GM12891 (cell line): ENCODE results near the gene TMCO4.

Experiments
- DNase-seq: peaks from one replicate; pipeline ENCODE4 v3.0.0; 2011; ENCODE audit warnings: low spot score; ENCODE audit not compliant: insufficient read length
- FAIRE-seq: peaks from 2 replicates; lab custom pipeline; 2011; peaks lifted over from hg19 to GRCh38; lab: Jason Lieb, UNC
- PAX5 ChIP-seq: IDR thresholded peaks from 2 replicates; pipeline ENCODE4 v1.6.1; 2011; ENCODE audit warnings: low read length, moderate library complexity, mild to moderate bottlenecking; ENCODE audit not compliant: insufficient read depth, severe bottlenecking
- POLR2A ChIP-seq: IDR thresholded peaks from 2 replicates; pipeline ENCODE4 v1.6.1; 2011; ENCODE audit warnings: low read depth, low read length, control low read depth
- POLR2AphosphoS5 ChIP-seq: IDR thresholded peaks from 2 replicates; pipeline ENCODE4 v1.6.1; 2011; ENCODE audit warnings: low read depth, low read length, control low read depth
- POU2F2 ChIP-seq: IDR thresholded peaks from 2 replicates; pipeline ENCODE4 v1.6.1; 2011; ENCODE audit warnings: low read depth, mild to moderate bottlenecking, control low read depth, low read length, moderate library complexity
- SPI1 ChIP-seq: IDR thresholded peaks from 2 replicates; pipeline ENCODE4 v1.6.1; 2011; ENCODE audit warnings: low read depth, low read length, control low read depth
- TAF1 ChIP-seq: IDR thresholded peaks from 2 replicates; pipeline ENCODE4 v1.6.1; 2011; ENCODE audit warnings: low read depth, low read length, control low read depth

Gene TMCO4

GRCh38 chr1:19814681-19815503 lies 15.2 kb upstream of the TMCO4 start, which contains the start of gene RNF186:
TSS of gene RNF186 (minus strand) at chr1:19815283. CDS start at chr1:19815101, 182 bp downstream.
- FAIRE-seq = no peak

GRCh38 chr1:19814244-19814661 lies 14.5 kb upstream of the TMCO4 start:
- TF ChIP-seq PAX5 (no peak), SPI1 (no peak), POLR2AphosphoS5 (no peak), POLR2A (no peak), TAF1 (no peak), POU2F2 (no peak)
- no peak for FAIRE-seq

More at GRCh38 chr1:19814681-19815503, 15.2 kb upstream of the TMCO4 start, which contains the start of gene RNF186:
- no peak for TF ChIP-seq SPI1
- no peak for TF ChIP-seq TAF1
- no peak for TF ChIP-seq POLR2AphosphoS5
- TF ChIP-seq POU2F2 = no peak
- TF ChIP-seq PAX5 = no peak
- TF ChIP-seq POLR2A = no peak
- no peak for DNase-seq

DNA sequence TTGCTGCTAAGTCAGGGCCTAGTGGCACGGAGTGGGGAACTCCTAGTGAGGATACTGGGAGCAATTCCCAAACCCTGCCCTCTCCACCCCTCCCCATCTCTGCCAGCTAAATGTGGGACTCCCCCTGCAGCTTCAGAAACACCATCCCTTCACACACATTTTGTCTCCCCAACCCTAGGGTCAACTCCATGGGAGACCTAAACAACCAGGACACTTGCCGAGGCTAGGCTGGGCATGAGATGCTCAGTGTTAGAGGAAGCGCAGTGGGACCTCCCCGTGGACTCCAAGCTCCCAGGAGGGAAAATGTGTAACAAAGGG lies 13.9 kb upstream of the TMCO4 start:
- TF ChIP-seq POLR2A = no peak
- no peak for TF ChIP-seq POU2F2
- no peak for TF ChIP-seq TAF1
- no peak for TF ChIP-seq POLR2AphosphoS5
- TF ChIP-seq SPI1 = no peak
- TF ChIP-seq PAX5 = no peak

More at GRCh38 chr1:19814244-19814661, 14.5 kb upstream of the TMCO4 start:
- no peak for DNase-seq

DNA sequence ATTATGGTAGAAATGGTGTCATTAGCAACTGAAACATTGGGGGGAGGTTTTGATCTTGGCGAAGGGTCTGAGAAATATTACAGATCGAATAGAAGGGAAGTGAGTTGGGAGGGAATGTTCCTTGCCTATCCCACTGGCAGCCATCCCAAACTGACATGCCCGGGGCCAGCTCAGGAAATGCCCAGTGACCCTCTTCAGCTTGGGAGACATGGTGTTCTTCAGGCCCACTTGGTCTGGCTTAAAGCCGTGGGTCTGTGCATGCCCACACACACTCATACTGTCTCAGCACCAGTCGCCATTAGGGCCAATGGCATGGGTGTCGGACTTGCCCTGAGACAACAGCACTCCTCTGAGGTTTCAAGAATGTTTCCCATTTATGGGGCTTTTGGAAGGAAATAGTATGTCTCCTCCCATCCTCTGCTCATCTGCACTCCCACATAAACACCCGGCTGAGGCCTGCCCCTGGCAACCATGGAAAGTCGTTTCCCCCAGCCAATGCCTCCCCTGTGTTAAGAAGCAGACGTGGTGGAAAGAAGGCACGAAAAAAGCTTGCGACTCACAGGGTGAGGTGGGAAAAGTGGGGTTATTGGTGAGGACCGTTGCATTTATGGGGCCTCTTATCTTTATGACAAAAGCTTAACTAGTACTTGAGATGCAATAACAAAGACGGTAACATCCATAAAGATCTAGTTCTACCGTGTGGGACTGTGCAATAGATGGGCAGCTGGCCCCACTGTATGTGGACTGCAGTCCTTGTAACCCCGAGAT lies 13.3 kb upstream of the TMCO4 start:
- FAIRE-seq (no peak), DNase-seq (no peak)
- TF ChIP-seq POLR2A (no peak), POLR2AphosphoS5 (no peak), TAF1 (no peak), SPI1 (no peak), PAX5 (no peak), POU2F2 (no peak)

More for the DNA sequence above, 13.9 kb upstream of the TMCO4 start:
- FAIRE-seq = no peak
- no peak for DNase-seq

DNA sequence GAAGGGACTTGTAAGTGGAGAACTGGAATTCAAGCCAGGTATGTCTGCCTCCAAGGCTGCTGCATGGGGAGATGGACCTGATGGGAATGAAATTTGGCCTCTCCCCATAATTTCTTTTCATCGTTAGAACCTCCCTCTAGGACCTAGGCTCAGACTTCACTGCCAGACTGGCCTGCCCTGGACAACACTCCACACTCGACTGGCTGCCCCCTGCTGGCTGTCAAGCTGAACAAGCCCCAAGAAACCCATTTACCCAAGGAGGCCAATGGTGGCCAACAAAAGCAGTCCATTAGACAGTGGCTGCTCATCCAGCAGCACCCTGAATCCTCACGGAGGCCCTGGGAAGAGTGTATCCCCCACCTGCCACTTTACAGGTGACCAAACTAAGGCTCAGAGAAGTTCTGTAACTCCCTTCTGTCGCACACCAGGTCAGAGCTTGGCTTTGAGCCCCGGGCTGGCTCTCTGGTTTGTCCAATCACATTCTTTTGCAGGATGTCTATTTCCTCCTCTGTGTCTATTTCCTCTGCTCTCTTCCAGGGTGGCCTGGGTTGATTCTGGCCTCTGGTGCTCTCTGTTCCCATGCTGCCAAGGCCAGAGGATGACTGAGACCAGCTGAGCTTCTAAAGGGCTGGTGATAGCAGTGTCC lies 11.6 kb upstream of the TMCO4 start:
- FAIRE-seq (peak; percentile 86), DNase-seq (peak; percentile 59)
- TF ChIP-seq POLR2AphosphoS5 (no peak), SPI1 (no peak), PAX5 (no peak), POU2F2 (no peak), TAF1 (no peak), POLR2A (no peak)

DNA sequence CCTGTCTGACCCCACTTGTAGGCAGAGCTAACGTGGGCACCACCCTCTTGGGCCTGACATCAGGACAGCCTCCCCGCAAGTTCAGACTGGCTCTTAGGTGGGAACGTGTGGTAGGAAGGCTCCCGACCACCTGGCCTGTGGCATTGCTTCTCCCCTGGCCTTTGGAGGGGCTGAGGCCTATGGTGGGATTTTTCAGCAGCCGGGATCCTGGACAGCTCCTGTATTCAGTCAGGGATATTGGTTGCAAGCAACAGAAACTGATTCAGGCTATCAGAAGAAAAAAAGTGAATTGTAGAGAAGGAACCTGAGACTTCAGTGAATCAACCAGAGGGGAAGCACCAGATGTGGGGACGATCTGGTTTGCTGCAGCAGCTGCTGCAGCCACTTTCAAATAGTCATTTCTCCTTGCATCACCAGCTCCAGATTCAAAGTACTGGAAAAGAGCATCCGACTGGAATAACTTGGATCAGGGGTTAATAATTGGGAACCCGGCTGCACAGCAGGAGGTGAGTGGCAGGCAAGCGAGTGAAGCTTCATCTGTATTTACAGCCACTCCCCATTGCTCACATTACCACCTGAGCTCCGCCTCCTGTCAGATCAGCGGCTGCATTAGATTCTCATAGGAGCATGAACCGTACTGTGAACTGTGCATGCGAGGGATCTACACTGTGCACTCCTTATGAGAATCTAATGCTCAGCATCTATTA lies 9.5 kb upstream of the TMCO4 start:
- FAIRE-seq = no peak
- no peak for DNase-seq
- TF ChIP-seq POLR2A (no peak), SPI1 (no peak), TAF1 (no peak), PAX5 (no peak), POU2F2 (no peak), POLR2AphosphoS5 (no peak)

- DNase-seq (no peak), FAIRE-seq (no peak)
- TF ChIP-seq POU2F2 (no peak), PAX5 (no peak), TAF1 (no peak), POLR2AphosphoS5 (no peak), SPI1 (no peak), POLR2A (no peak)
Measured at GRCh38 chr1:19808351-19808750, 8.6 kb upstream of the TMCO4 start.

- DNase-seq (no peak), FAIRE-seq (no peak)
- no peak for TF ChIP-seq SPI1
- no peak for TF ChIP-seq PAX5
- no peak for TF ChIP-seq POLR2AphosphoS5
- TF ChIP-seq TAF1 = no peak
- no peak for TF ChIP-seq POLR2A
Measured at GRCh38 chr1:19804831-19805251, 5.1 kb upstream of the TMCO4 start.
